HepG2 (cell line): ENCODE data around the gene ANKRD39. TPM values are rescaled to one million over a fixed set of nuclear protein-coding genes. Genes with fewer than 3 reads are reported as not detected.

Source experiments
- ARNT2 ChIP-seq: sonication (generic); formaldehyde crosslinking; IDR thresholded peaks from 2 replicates; pipeline ENCODE4 v1.8.0; 2022; ENCODE audit warnings: mild to moderate bottlenecking, low read depth, missing genetic modification reagents, moderate library complexity
- DNMT1 ChIP-seq: sonication (generic); formaldehyde crosslinking; IDR thresholded peaks from 2 replicates; pipeline ENCODE4 v1.5.1; 2020; ENCODE audit warnings: mild to moderate bottlenecking, missing genetic modification reagents
- ESRRA ChIP-seq: sonication (generic); formaldehyde crosslinking; IDR thresholded peaks from 2 replicates; pipeline ENCODE4 v1.5.1; 2020; ENCODE audit warnings: mild to moderate bottlenecking, low read depth, missing genetic modification reagents
- FOXA1 ChIP-seq, 2 experiments: fragments of 450-650 bp in 1 of 2; sonication (generic) in 1 of 2; formaldehyde crosslinking in 1 of 2; IDR thresholded peaks; 2 replicates each; pipeline versions ENCODE4 v1.4.0 to v1.6.1; 2016 to 2020; ENCODE audit warnings: missing genetic modification reagents in 1 of 2
- HNF4A ChIP-seq: sonication (generic); formaldehyde crosslinking; IDR thresholded peaks from 2 replicates; pipeline ENCODE4 v1.4.0; 2020; ENCODE audit warnings: missing genetic modification reagents
- JUND ChIP-seq: sonication (generic); formaldehyde crosslinking; IDR thresholded peaks from 2 replicates; pipeline ENCODE4 v1.8.0; 2022; ENCODE audit warnings: mild to moderate bottlenecking, missing genetic modification reagents
- ONECUT2 ChIP-seq: sonication (generic); formaldehyde crosslinking; IDR thresholded peaks from 2 replicates; pipeline ENCODE4 v1.4.0; 2020; ENCODE audit warnings: missing genetic modification reagents
- PCBP1 ChIP-seq: fragments of 200-400 bp; formaldehyde crosslinking; IDR thresholded peaks from 2 replicates; pipeline ENCODE4 v1.6.1; 2017; ENCODE audit warnings: mild to moderate bottlenecking, low read depth, low read length, borderline replicate concordance
- SNRNP70 ChIP-seq: fragments of 200-400 bp; formaldehyde crosslinking; IDR thresholded peaks from 2 replicates; pipeline ENCODE4 v1.6.1; 2017; ENCODE audit warnings: mild to moderate bottlenecking, low read depth, low read length, moderate library complexity
- TP53 ChIP-seq: sonication (generic); formaldehyde crosslinking; conservative IDR thresholded peaks from 2 replicates; pipeline ENCODE4 v1.4.0; 2020; ENCODE audit warnings: missing genetic modification reagents
- ZC3H13 ChIP-seq: sonication (generic); formaldehyde crosslinking; IDR thresholded peaks from 2 replicates; pipeline ENCODE4 v1.8.1; 2023; ENCODE audit warnings: mild to moderate bottlenecking, missing genetic modification reagents, moderate library complexity
- ZNF230 ChIP-seq: sonication (generic); formaldehyde crosslinking; IDR thresholded peaks from 2 replicates; pipeline ENCODE4 v1.4.0; 2020; ENCODE audit warnings: mild to moderate bottlenecking, missing genetic modification reagents
- ZNF292 ChIP-seq: sonication (generic); formaldehyde crosslinking; IDR thresholded peaks from 2 replicates; pipeline ENCODE4 v1.8.1; 2022; ENCODE audit warnings: mild to moderate bottlenecking, low read depth, missing genetic modification reagents, borderline replicate concordance
- ZNF350 ChIP-seq: sonication (generic); formaldehyde crosslinking; IDR thresholded peaks from 2 replicates; pipeline ENCODE4 v1.4.0; 2020; ENCODE audit warnings: mild to moderate bottlenecking, low read depth, missing genetic modification reagents, borderline replicate concordance
- ZNF451 ChIP-seq: sonication (generic); formaldehyde crosslinking; IDR thresholded peaks from 2 replicates; pipeline ENCODE4 v1.5.0; 2020; ENCODE audit warnings: mild to moderate bottlenecking, missing genetic modification reagents
- ZNF615 ChIP-seq: sonication (generic); formaldehyde crosslinking; IDR thresholded peaks from 2 replicates; pipeline ENCODE4 v1.5.0; 2020; ENCODE audit warnings: mild to moderate bottlenecking, missing genetic modification reagents, borderline replicate concordance
- ZNF713 ChIP-seq: sonication (generic); formaldehyde crosslinking; IDR thresholded peaks from 2 replicates; pipeline ENCODE4 v1.4.0; 2020; ENCODE audit warnings: mild to moderate bottlenecking, missing genetic modification reagents
- ZNF768 ChIP-seq: sonication (generic); formaldehyde crosslinking; IDR thresholded peaks from 2 replicates; pipeline ENCODE4 v1.4.0; 2020; ENCODE audit warnings: missing genetic modification reagents
- polyA plus RNA-seq, 8 experiments: library from polyadenylated mRNA; depleted of rRNA in 3 of 8; stranded (reverse) in 7 of 8; unstranded in 1 of 8; fragments of >200 nt; fragmentation: Illumina TruSeq in 4 of 8; extraction: Trizol in 4 of 8; gene quantifications; 2 replicates each; pipeline versions ENCODE4 v1.2.1 to v1.2.3, GENCODE V29; 2011 to 2016; ENCODE audit warnings: low read depth in 4 of 8, missing spikeins in 1 of 8, mixed read lengths in 1 of 8; ENCODE audit not compliant: insufficient read depth in 1 of 8
- total RNA-seq, 5 experiments: library from RNA; depleted of rRNA; stranded (reverse); fragments of >200 nt; fragmentation: Illumina TruSeq; extraction: Trizol; gene quantifications; 2 replicates each; pipeline ENCODE4 v1.2.3, GENCODE V29; 2016; ENCODE audit warnings: low read depth in 1 of 5
- TF ChIP-seq, protein P1 (sequence below): sonication (generic); formaldehyde crosslinking; IDR thresholded peaks from 2 replicates; pipeline ENCODE4 v1.4.0; 2020; ENCODE audit warnings: missing genetic modification reagents
- TF ChIP-seq, protein P2 (sequence below): sonication (generic); formaldehyde crosslinking; IDR thresholded peaks from 2 replicates; pipeline ENCODE4 v1.4.0; 2020; ENCODE audit warnings: mild to moderate bottlenecking, low read depth, missing genetic modification reagents
- TF ChIP-seq, protein P3 (sequence below): sonication (generic); formaldehyde crosslinking; IDR thresholded peaks from 2 replicates; pipeline ENCODE4 v1.4.0; 2020; ENCODE audit warnings: missing genetic modification reagents

ANKRD39 gene
- total and polyA plus RNA-seq, 2 of the 13 experiments (the other 11 are each of a cell fraction or from before 2014, with no cell fraction given) = 23.2 to 24.8 TPM

DNA sequence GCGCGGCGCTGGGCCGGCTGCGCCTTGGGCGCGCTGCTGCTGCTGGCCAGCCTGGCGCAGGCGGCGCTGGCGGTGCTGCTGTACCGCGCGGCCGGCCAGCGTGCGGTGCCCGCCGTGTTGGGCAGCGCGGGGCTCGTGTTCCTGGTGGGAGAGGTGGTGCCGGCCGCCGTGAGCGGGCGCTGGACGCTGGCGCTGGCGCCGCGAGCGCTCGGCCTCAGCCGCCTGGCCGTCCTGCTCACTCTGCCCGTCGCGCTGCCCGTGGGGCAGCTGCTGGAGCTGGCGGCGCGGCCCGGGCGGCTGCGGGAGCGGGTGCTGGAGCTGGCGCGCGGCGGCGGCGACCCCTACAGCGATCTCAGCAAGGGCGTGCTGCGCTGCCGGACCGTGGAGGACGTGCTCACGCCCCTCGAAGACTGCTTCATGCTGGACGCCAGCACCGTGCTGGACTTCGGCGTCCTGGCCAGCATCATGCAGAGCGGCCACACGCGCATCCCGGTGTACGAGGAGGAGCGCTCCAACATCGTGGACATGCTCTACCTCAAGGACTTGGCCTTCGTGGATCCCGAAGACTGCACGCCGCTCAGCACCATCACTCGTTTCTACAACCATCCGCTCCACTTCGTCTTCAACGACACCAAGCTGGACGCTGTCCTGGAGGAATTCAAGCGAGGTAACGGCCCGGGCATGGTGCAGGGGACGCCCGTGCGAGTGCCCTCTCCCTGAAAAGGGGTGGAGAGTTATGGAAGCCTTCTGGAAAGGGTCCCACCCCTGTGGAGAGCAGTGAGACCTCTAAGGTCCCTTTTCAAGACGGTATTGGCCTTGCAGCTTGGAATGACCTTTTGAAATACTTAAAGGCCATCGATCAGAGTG, 40.7 kb downstream of the ANKRD39 start (continued):
- TF ChIP-seq JUND (CRISPR knock-in tag) (no peak), SNRNP70 (no peak), ZNF292 (CRISPR knock-in tag) (peak; percentile 20; the same call in 1 of the 2 replicates), ZNF451 (0 out of 2 replicates have a peak, but pooled peaks have one; percentile 79), ESRRA (CRISPR knock-in tag) (no peak), ZNF768 (CRISPR knock-in tag) (peak; percentile 56; the same call in 1 of the 2 replicates), ONECUT2 (CRISPR knock-in tag) (no peak), ZC3H13 (CRISPR knock-in tag) (no peak), ARNT2 (no peak), PCBP1 (no peak), HNF4A (CRISPR knock-in tag) (no peak), ZNF230 (CRISPR knock-in tag) (no peak), ZNF350 (CRISPR knock-in tag) (no peak), FOXA1 (IDR thresholded peaks at IDR 0.05) (no peak), FOXA1 (CRISPR knock-in tag; IDR thresholded peaks at IDR 0.05) (0 out of 2 replicates have a peak, but pooled peaks have one; percentile 11), DNMT1 (CRISPR knock-in tag) (0 out of 2 replicates have a peak, but pooled peaks have one; percentile 31), ZNF713 (CRISPR knock-in tag) (no peak), TP53 (no peak), ZNF615 (CRISPR knock-in tag) (no peak)
- TF ChIP-seq, protein P1, sequence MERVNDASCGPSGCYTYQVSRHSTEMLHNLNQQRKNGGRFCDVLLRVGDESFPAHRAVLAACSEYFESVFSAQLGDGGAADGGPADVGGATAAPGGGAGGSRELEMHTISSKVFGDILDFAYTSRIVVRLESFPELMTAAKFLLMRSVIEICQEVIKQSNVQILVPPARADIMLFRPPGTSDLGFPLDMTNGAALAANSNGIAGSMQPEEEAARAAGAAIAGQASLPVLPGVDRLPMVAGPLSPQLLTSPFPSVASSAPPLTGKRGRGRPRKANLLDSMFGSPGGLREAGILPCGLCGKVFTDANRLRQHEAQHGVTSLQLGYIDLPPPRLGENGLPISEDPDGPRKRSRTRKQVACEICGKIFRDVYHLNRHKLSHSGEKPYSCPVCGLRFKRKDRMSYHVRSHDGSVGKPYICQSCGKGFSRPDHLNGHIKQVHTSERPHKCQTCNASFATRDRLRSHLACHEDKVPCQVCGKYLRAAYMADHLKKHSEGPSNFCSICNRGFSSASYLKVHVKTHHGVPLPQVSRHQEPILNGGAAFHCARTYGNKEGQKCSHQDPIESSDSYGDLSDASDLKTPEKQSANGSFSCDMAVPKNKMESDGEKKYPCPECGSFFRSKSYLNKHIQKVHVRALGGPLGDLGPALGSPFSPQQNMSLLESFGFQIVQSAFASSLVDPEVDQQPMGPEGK (CRISPR knock-in tag) = no peak
- TF ChIP-seq, protein P2, sequence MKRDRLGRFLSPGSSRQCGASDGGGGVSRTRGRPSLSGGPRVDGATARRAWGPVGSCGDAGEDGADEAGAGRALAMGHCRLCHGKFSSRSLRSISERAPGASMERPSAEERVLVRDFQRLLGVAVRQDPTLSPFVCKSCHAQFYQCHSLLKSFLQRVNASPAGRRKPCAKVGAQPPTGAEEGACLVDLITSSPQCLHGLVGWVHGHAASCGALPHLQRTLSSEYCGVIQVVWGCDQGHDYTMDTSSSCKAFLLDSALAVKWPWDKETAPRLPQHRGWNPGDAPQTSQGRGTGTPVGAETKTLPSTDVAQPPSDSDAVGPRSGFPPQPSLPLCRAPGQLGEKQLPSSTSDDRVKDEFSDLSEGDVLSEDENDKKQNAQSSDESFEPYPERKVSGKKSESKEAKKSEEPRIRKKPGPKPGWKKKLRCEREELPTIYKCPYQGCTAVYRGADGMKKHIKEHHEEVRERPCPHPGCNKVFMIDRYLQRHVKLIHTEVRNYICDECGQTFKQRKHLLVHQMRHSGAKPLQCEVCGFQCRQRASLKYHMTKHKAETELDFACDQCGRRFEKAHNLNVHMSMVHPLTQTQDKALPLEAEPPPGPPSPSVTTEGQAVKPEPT (CRISPR knock-in tag) = peak; percentile 62; the same call in 1 of the 2 replicates
- TF ChIP-seq, protein P3, sequence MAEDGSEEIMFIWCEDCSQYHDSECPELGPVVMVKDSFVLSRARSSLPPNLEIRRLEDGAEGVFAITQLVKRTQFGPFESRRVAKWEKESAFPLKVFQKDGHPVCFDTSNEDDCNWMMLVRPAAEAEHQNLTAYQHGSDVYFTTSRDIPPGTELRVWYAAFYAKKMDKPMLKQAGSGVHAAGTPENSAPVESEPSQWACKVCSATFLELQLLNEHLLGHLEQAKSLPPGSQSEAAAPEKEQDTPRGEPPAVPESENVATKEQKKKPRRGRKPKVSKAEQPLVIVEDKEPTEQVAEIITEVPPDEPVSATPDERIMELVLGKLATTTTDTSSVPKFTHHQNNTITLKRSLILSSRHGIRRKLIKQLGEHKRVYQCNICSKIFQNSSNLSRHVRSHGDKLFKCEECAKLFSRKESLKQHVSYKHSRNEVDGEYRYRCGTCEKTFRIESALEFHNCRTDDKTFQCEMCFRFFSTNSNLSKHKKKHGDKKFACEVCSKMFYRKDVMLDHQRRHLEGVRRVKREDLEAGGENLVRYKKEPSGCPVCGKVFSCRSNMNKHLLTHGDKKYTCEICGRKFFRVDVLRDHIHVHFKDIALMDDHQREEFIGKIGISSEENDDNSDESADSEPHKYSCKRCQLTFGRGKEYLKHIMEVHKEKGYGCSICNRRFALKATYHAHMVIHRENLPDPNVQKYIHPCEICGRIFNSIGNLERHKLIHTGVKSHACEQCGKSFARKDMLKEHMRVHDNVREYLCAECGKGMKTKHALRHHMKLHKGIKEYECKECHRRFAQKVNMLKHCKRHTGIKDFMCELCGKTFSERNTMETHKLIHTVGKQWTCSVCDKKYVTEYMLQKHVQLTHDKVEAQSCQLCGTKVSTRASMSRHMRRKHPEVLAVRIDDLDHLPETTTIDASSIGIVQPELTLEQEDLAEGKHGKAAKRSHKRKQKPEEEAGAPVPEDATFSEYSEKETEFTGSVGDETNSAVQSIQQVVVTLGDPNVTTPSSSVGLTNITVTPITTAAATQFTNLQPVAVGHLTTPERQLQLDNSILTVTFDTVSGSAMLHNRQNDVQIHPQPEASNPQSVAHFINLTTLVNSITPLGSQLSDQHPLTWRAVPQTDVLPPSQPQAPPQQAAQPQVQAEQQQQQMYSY (CRISPR knock-in tag) = no peak
